ENCODE measurements around the gene TSHR.

Gene TSHR

DNA sequence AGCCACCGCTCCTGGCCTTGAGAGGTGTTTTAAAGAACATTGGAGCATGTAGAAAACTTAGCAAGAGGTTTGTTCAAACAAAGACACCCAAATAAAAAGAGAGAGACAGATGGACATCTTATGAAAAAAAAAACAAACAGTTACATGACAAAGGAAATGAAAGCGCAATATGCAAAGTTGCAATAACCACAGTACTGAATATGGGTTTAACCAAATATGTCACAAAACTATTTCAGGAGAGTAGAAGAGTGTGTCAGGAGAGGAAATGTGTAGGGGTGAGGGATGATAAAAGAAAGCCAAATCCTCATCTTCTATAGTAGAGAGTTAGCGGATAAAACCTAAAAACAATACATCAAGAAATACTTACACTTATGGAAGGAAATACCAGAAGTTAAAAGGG lies 166.9 kb downstream of the TSHR start:
- H3K9ac ChIP-seq (ENCODE audit: low read length): no peak overlapping the region
- H3K23ac ChIP-seq (ENCODE audit: low read length): no peak overlapping the region
- no peaks in the 10 kb centered on the region for H3K79me1 ChIP-seq (ENCODE audit: low read length)
- H3K27ac ChIP-seq (ENCODE audit: low read depth, low read length): no peak overlapping the region
- no peak overlapping the region for H3K4me2 ChIP-seq (ENCODE audit: low read length)
- no peak overlapping the region for H2AK5ac ChIP-seq (ENCODE audit: low read length)
- no peak overlapping the region for H3K4ac ChIP-seq (ENCODE audit: low read depth, low read length)
- H4K8ac ChIP-seq (ENCODE audit: low read depth, low read length): no peak overlapping the region
- H3K4me1 ChIP-seq (ENCODE audit: control insufficient read depth, low read depth, low read length): no peaks in the 10 kb centered on the region
- WGBS (ENCODE audit: extremely low coverage, insufficient coverage, low lambda C conversion rate): no CpG with 5 or more reads among the region's 3 CpGs
- no peak overlapping the region for H4K5ac ChIP-seq (ENCODE audit: low read length)
- no peak overlapping the region for H2BK120ac ChIP-seq (ENCODE audit: low read depth, low read length)
- H3K18ac ChIP-seq (ENCODE audit: low read length): no peak overlapping the region
- H3K56ac ChIP-seq (ENCODE audit: low read length): no peak overlapping the region
- H3K79me2 ChIP-seq (ENCODE audit: control insufficient read depth, insufficient read depth, low read length): no peaks in the 10 kb centered on the region
- no peak for DNase-seq
- H2BK5ac ChIP-seq (ENCODE audit: low read length): no peak overlapping the region
- H2BK15ac ChIP-seq (replicated peaks; ENCODE audit: low read depth): no peak overlapping the region
- no peaks in the 10 kb centered on the region for H3K36me3 ChIP-seq (ENCODE audit: control insufficient read depth, insufficient read depth, low read length)
- no peak overlapping the region for H3K4me3 ChIP-seq (ENCODE audit: low read length)
- no peaks in the 10 kb centered on the region for H3K27me3 ChIP-seq (ENCODE audit: insufficient read depth, low read length, poor library complexity)

GRCh38 chr14:81123811-81124210 lies 168.4 kb downstream of the TSHR start:
- Histone ChIP-seq H3K18ac (ENCODE audit: low read length) (no peak overlapping the region), H2BK120ac (ENCODE audit: low read depth, low read length) (no peak overlapping the region), H4K5ac (ENCODE audit: low read length) (no peak overlapping the region), H3K4me2 (ENCODE audit: low read length) (no peak overlapping the region), H3K36me3 (ENCODE audit: control insufficient read depth, insufficient read depth, low read length) (no peaks in the 10 kb centered on the region), H3K27ac (ENCODE audit: low read depth, low read length) (no peak overlapping the region), H2BK15ac (replicated peaks; ENCODE audit: low read depth) (no peak overlapping the region), H3K23ac (ENCODE audit: low read length) (no peak overlapping the region), H3K4me3 (ENCODE audit: low read length) (no peak overlapping the region), H3K4me1 (ENCODE audit: control insufficient read depth, low read depth, low read length) (no peaks in the 10 kb centered on the region), H3K4ac (ENCODE audit: low read depth, low read length) (no peak overlapping the region), H2BK5ac (ENCODE audit: low read length) (no peak overlapping the region), H3K79me2 (ENCODE audit: control insufficient read depth, insufficient read depth, low read length) (no peaks in the 10 kb centered on the region), H4K8ac (ENCODE audit: low read depth, low read length) (no peak overlapping the region), H2AK5ac (ENCODE audit: low read length) (no peak overlapping the region), H3K79me1 (ENCODE audit: low read length) (no peaks in the 10 kb centered on the region), H3K56ac (ENCODE audit: low read length) (no peak overlapping the region), H3K9ac (ENCODE audit: low read length) (no peak overlapping the region), H3K27me3 (ENCODE audit: insufficient read depth, low read length, poor library complexity) (no peaks in the 10 kb centered on the region)
- DNase-seq: no peak

GRCh38 chr14:81125536-81125935 lies 170.1 kb downstream of the TSHR start:
- Histone ChIP-seq H3K79me1 (ENCODE audit: low read length) (no peaks in the 10 kb centered on the region), H2BK15ac (replicated peaks; ENCODE audit: low read depth) (no peak overlapping the region), H3K23ac (ENCODE audit: low read length) (no peak overlapping the region), H3K9ac (ENCODE audit: low read length) (no peak overlapping the region), H4K5ac (ENCODE audit: low read length) (no peak overlapping the region), H2AK5ac (ENCODE audit: low read length) (no peak overlapping the region), H3K4me1 (ENCODE audit: control insufficient read depth, low read depth, low read length) (no peaks in the 10 kb centered on the region), H3K4ac (ENCODE audit: low read depth, low read length) (no peak overlapping the region), H3K79me2 (ENCODE audit: control insufficient read depth, insufficient read depth, low read length) (no peaks in the 10 kb centered on the region), H2BK5ac (ENCODE audit: low read length) (no peak overlapping the region), H3K27me3 (ENCODE audit: insufficient read depth, low read length, poor library complexity) (no peaks in the 10 kb centered on the region), H3K4me2 (ENCODE audit: low read length) (no peak overlapping the region), H3K4me3 (ENCODE audit: low read length) (no peak overlapping the region), H4K8ac (ENCODE audit: low read depth, low read length) (no peak overlapping the region), H3K56ac (ENCODE audit: low read length) (no peak overlapping the region), H2BK120ac (ENCODE audit: low read depth, low read length) (no peak overlapping the region), H3K27ac (ENCODE audit: low read depth, low read length) (no peak overlapping the region), H3K18ac (ENCODE audit: low read length) (no peak overlapping the region), H3K36me3 (ENCODE audit: control insufficient read depth, insufficient read depth, low read length) (no peaks in the 10 kb centered on the region)
- no peak for DNase-seq
- WGBS (ENCODE audit: extremely low coverage, insufficient coverage, low lambda C conversion rate): no CpG with 5 or more reads among the region's 4 CpGs

- Histone ChIP-seq H3K23ac (ENCODE audit: low read length) (no peak overlapping the region), H2AK5ac (ENCODE audit: low read length) (no peak overlapping the region), H4K5ac (ENCODE audit: low read length) (no peak overlapping the region), H2BK15ac (replicated peaks; ENCODE audit: low read depth) (no peak overlapping the region), H3K4me1 (ENCODE audit: control insufficient read depth, low read depth, low read length) (no peaks in the 10 kb centered on the region), H3K4me2 (ENCODE audit: low read length) (no peak overlapping the region), H3K79me1 (ENCODE audit: low read length) (no peaks in the 10 kb centered on the region), H3K79me2 (ENCODE audit: control insufficient read depth, insufficient read depth, low read length) (no peaks in the 10 kb centered on the region), H3K56ac (ENCODE audit: low read length) (no peak overlapping the region), H3K4ac (ENCODE audit: low read depth, low read length) (no peak overlapping the region), H2BK120ac (ENCODE audit: low read depth, low read length) (no peak overlapping the region), H3K27me3 (ENCODE audit: insufficient read depth, low read length, poor library complexity) (no peaks in the 10 kb centered on the region), H3K4me3 (ENCODE audit: low read length) (no peak overlapping the region), H4K8ac (ENCODE audit: low read depth, low read length) (no peak overlapping the region), H3K9ac (ENCODE audit: low read length) (no peak overlapping the region), H3K18ac (ENCODE audit: low read length) (no peak overlapping the region), H2BK5ac (ENCODE audit: low read length) (no peak overlapping the region), H3K36me3 (ENCODE audit: control insufficient read depth, insufficient read depth, low read length) (no peaks in the 10 kb centered on the region), H3K27ac (ENCODE audit: low read depth, low read length) (no peak overlapping the region)
- no CpG with 5 or more reads among the region's 5 CpGs for WGBS (ENCODE audit: extremely low coverage, insufficient coverage, low lambda C conversion rate)
- DNase-seq: no peak
Measured at GRCh38 chr14:81127785-81128184, 172.4 kb downstream of the TSHR start.

DNA sequence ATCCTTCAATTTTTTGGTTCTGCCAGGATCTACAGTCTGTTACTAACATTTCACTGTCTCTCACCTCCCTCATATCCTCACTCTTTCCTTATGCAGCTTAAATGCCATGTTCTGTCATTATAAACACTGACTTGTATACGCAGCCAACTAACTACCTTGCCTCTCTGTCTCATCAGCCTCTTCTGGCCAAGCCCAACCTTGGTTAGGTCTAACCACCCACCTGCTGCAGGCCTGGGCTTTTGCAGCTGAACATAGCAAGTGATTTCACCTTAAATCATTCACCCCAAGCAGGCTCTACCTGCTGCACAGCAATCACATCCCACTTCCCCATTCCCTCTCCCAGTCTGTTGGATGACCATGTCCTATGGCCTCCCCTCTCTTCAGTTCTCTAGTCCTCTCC lies 173.8 kb downstream of the TSHR start:
- Histone ChIP-seq H3K4me1 (ENCODE audit: control insufficient read depth, low read depth, low read length) (no peaks in the 10 kb centered on the region), H3K79me2 (ENCODE audit: control insufficient read depth, insufficient read depth, low read length) (no peaks in the 10 kb centered on the region), H3K4me3 (ENCODE audit: low read length) (no peak overlapping the region), H2BK120ac (ENCODE audit: low read depth, low read length) (no peak overlapping the region), H3K56ac (ENCODE audit: low read length) (no peak overlapping the region), H4K5ac (ENCODE audit: low read length) (no peak overlapping the region), H3K18ac (ENCODE audit: low read length) (no peak overlapping the region), H3K79me1 (ENCODE audit: low read length) (no peaks in the 10 kb centered on the region), H2BK15ac (replicated peaks; ENCODE audit: low read depth) (no peak overlapping the region), H3K27ac (ENCODE audit: low read depth, low read length) (no peak overlapping the region), H2AK5ac (ENCODE audit: low read length) (no peak overlapping the region), H2BK5ac (ENCODE audit: low read length) (no peak overlapping the region), H3K23ac (ENCODE audit: low read length) (no peak overlapping the region), H3K9ac (ENCODE audit: low read length) (no peak overlapping the region), H3K36me3 (ENCODE audit: control insufficient read depth, insufficient read depth, low read length) (no peaks in the 10 kb centered on the region), H3K4me2 (ENCODE audit: low read length) (no peak overlapping the region), H3K4ac (ENCODE audit: low read depth, low read length) (no peak overlapping the region), H4K8ac (ENCODE audit: low read depth, low read length) (no peak overlapping the region), H3K27me3 (ENCODE audit: insufficient read depth, low read length, poor library complexity) (no peaks in the 10 kb centered on the region)
- WGBS (ENCODE audit: extremely low coverage, insufficient coverage, low lambda C conversion rate): no CpG with 5 or more reads among the region's 1 CpG
- no peak for DNase-seq

- no peak overlapping the region for H3K4ac ChIP-seq (ENCODE audit: low read depth, low read length)
- H3K27me3 ChIP-seq (ENCODE audit: insufficient read depth, low read length, poor library complexity): peaks cover 2% of the 10 kb centered on the region
- H3K79me1 ChIP-seq (ENCODE audit: low read length): no peaks in the 10 kb centered on the region
- no peak overlapping the region for H4K8ac ChIP-seq (ENCODE audit: low read depth, low read length)
- H2AK5ac ChIP-seq (ENCODE audit: low read length): no peak overlapping the region
- H3K4me3 ChIP-seq (ENCODE audit: low read length): no peak overlapping the region
- H3K56ac ChIP-seq (ENCODE audit: low read length): no peak overlapping the region
- H3K36me3 ChIP-seq (ENCODE audit: control insufficient read depth, insufficient read depth, low read length): no peaks in the 10 kb centered on the region
- no peaks in the 10 kb centered on the region for H3K79me2 ChIP-seq (ENCODE audit: control insufficient read depth, insufficient read depth, low read length)
- H3K18ac ChIP-seq (ENCODE audit: low read length): no peak overlapping the region
- DNase-seq: no peak
- H2BK120ac ChIP-seq (ENCODE audit: low read depth, low read length): no peak overlapping the region
- H3K9ac ChIP-seq (ENCODE audit: low read length): no peak overlapping the region
- no peak overlapping the region for H3K27ac ChIP-seq (ENCODE audit: low read depth, low read length)
- H4K5ac ChIP-seq (ENCODE audit: low read length): no peak overlapping the region
- WGBS (ENCODE audit: extremely low coverage, insufficient coverage, low lambda C conversion rate): no CpG with 5 or more reads among the region's 3 CpGs
- no peak overlapping the region for H2BK15ac ChIP-seq (replicated peaks; ENCODE audit: low read depth)
- no peak overlapping the region for H3K23ac ChIP-seq (ENCODE audit: low read length)
- H2BK5ac ChIP-seq (ENCODE audit: low read length): no peak overlapping the region
- H3K4me1 ChIP-seq (ENCODE audit: control insufficient read depth, low read depth, low read length): no peaks in the 10 kb centered on the region
- no peak overlapping the region for H3K4me2 ChIP-seq (ENCODE audit: low read length)
Measured at GRCh38 chr14:81132468-81132867, 177.0 kb downstream of the TSHR start.

All from mesendoderm (in vitro differentiated cells).